Endothelial cell of umbilical vein (primary cell): ENCODE measurements around the gene OPRM1. TPM values are rescaled to one million over a fixed set of nuclear protein-coding genes. Genes with fewer than 3 reads are reported as not detected.

ENCODE experiments used
- BruUV-seq: library from RNA; stranded (reverse); fragments of 400-500 nt; replicated peaks from 2 replicates; lab custom pipeline; 2021; lab: Mats Ljungman, UMichigan
- CTCF ChIA-PET: fragments of 300-600, 350-600 bp; sonication (Branson Sonifier 250); formaldehyde crosslinking; loops from one replicate; lab custom pipeline; 2021; ENCODE audit warnings: antibody characterized with exemption, inconsistent platforms; lab: Charles Lee
- POLR2A ChIA-PET: fragments of 300-600, 350-600 bp; sonication (Branson Sonifier 250); formaldehyde crosslinking; loops from one replicate; lab custom pipeline; 2021; ENCODE audit warnings: antibody characterized with exemption, inconsistent platforms; lab: Charles Lee
- DNase-seq: peaks from one replicate; pipeline ENCODE4 v3.0.0-alpha.2; 2011; ENCODE audit warnings: low read depth, low spot score
- FAIRE-seq: peaks from 2 replicates; lab custom pipeline; 2011; peaks lifted over from hg19 to GRCh38; lab: Jason Lieb, UNC
- H2AFZ ChIP-seq: 2 replicates; pipeline ENCODE4 v1.6.0; 2012; ENCODE audit warnings: low read depth, low read length, control low read depth, inconsistent platforms
- H3K27ac ChIP-seq: 2 replicates; pipeline ENCODE4 v1.5.1; 2011; ENCODE audit warnings: low read depth, mild to moderate bottlenecking, control low read depth, low read length, moderate library complexity; ENCODE audit not compliant: insufficient read depth
- H3K27me3 ChIP-seq, 2 experiments: 2 replicates each; pipeline versions ENCODE4 v1.6.0 to v1.6.1; 2011; ENCODE audit warnings: low read length in 2 of 2, mixed read lengths in 1 of 2; ENCODE audit not compliant: control insufficient read depth in 2 of 2, insufficient read depth in 2 of 2
- H3K36me3 ChIP-seq, 2 experiments: 2 replicates in 1 of 2; 3 replicates in 1 of 2; pipeline ENCODE4 v1.5.1; 2011; ENCODE audit warnings: low read length in 2 of 2, mild to moderate bottlenecking in 1 of 2, moderate library complexity in 1 of 2; ENCODE audit not compliant: control insufficient read depth in 2 of 2, insufficient read depth in 2 of 2; ENCODE audit errors: extremely low read depth in 1 of 2
- H3K4me1 ChIP-seq: 3 replicates; pipeline ENCODE4 v1.5.1; 2011; ENCODE audit warnings: mild to moderate bottlenecking, low read length; ENCODE audit not compliant: control insufficient read depth, insufficient read depth; ENCODE audit errors: extremely low read depth
- H3K4me2 ChIP-seq: 2 replicates; pipeline ENCODE4 v1.6.1; 2011; ENCODE audit warnings: low read length, control low read depth, mixed read lengths; ENCODE audit not compliant: insufficient read depth
- H3K4me3 ChIP-seq, 3 experiments: fragments of 200-600 bp in 1 of 3; sonication (generic), shearing (Covaris generic) in 1 of 3; replicated peaks in 1 of 3; 2 replicates each; pipeline ENCODE4 v1.5.1; 2011 to 2016; ENCODE audit warnings: control low read depth in 3 of 3, low read length in 3 of 3, mild to moderate bottlenecking in 2 of 3, inconsistent platforms in 1 of 3, low read depth in 1 of 3, moderate library complexity in 1 of 3; ENCODE audit not compliant: insufficient read depth in 1 of 3
- H3K79me2 ChIP-seq: 2 replicates; pipeline ENCODE4 v1.6.0; 2012; ENCODE audit warnings: low read length, inconsistent platforms; ENCODE audit not compliant: control insufficient read depth, insufficient read depth
- H3K9ac ChIP-seq: replicated peaks from 2 replicates; pipeline ENCODE3; 2011; ENCODE audit warnings: low read length, control low read depth; ENCODE audit not compliant: insufficient read depth; ENCODE audit errors: extremely low read depth
- H3K9me1 ChIP-seq: replicated peaks from 3 replicates; pipeline ENCODE4 v1.6.0; 2011; ENCODE audit warnings: mild to moderate bottlenecking, low read length; ENCODE audit not compliant: control insufficient read depth, insufficient read depth; ENCODE audit errors: extremely low read depth
- H3K9me3 ChIP-seq: replicated peaks from 2 replicates; pipeline ENCODE4 v1.5.1; 2012; ENCODE audit warnings: low read length, inconsistent platforms; ENCODE audit not compliant: control insufficient read depth, insufficient read depth
- H4K20me1 ChIP-seq: replicated peaks from 2 replicates; pipeline ENCODE3; 2011; ENCODE audit warnings: mild to moderate bottlenecking, low read length; ENCODE audit not compliant: control insufficient read depth, insufficient read depth; ENCODE audit errors: extremely low read depth
- CTCF ChIP-seq, 2 donors: IDR thresholded peaks; 1 replicate in 1 of 2; 2 replicates in 1 of 2; pipeline ENCODE4 v1.5.1; 2011; ENCODE audit warnings: low read length in 2 of 2, mild to moderate bottlenecking in 2 of 2, moderate library complexity in 2 of 2, control low read depth in 1 of 2, inconsistent platforms in 1 of 2, low read depth in 1 of 2; ENCODE audit not compliant: insufficient read depth in 1 of 2; ENCODE audit errors: extremely low read depth in 1 of 2
- EZH2 ChIP-seq: IDR thresholded peaks from 2 replicates; pipeline ENCODE4 v1.6.1; 2012; ENCODE audit warnings: borderline replicate concordance, low read depth, mild to moderate bottlenecking, moderate library complexity, low read length, inconsistent platforms; ENCODE audit not compliant: severe bottlenecking
- FOS ChIP-seq: IDR thresholded peaks from 2 replicates; pipeline ENCODE4 v1.6.1; 2011; ENCODE audit warnings: mild to moderate bottlenecking, low read length, moderate library complexity, borderline replicate concordance; ENCODE audit not compliant: insufficient read depth
- GATA2 ChIP-seq: IDR thresholded peaks from 2 replicates; pipeline ENCODE4 v1.7.0; 2011; ENCODE audit warnings: low read depth, mild to moderate bottlenecking, moderate library complexity, mixed read lengths, low read length; ENCODE audit not compliant: insufficient read length, insufficient read depth
- JUN ChIP-seq: IDR thresholded peaks from 2 replicates; pipeline ENCODE4 v1.6.1; 2011; ENCODE audit warnings: borderline replicate concordance, low read depth; ENCODE audit not compliant: insufficient read length, insufficient read depth
- MAX ChIP-seq: IDR thresholded peaks from 2 replicates; pipeline ENCODE4 v1.6.1; 2011; ENCODE audit not compliant: insufficient read depth, insufficient read length
- MYC ChIP-seq: IDR thresholded peaks from one replicate; pipeline ENCODE4 v1.6.1; 2011; ENCODE audit warnings: mild to moderate bottlenecking, low read depth, low read length
- POLR2A ChIP-seq: IDR thresholded peaks from 2 replicates; pipeline ENCODE4 v1.6.1; 2012; ENCODE audit warnings: low read depth, mild to moderate bottlenecking, control low read depth, low read length
- POLR2AphosphoS5 ChIP-seq: IDR thresholded peaks from 2 replicates; pipeline ENCODE4 v1.6.1; 2012; ENCODE audit warnings: low read depth, mild to moderate bottlenecking, control low read depth, low read length, moderate library complexity; ENCODE audit not compliant: insufficient read depth
- dilution Hi-C: fragments of 300-500 bp; cut with MboI; formaldehyde crosslinking; loops from one replicate; pipeline ENCODE4 v1.15.0; 2019; ENCODE audit warnings: low sequenced_read_pairs; ENCODE audit not compliant: extremely low pct_ligation_motif_present
- intact Hi-C: fragments of 100-400 bp; cut with micrococcal nuclease; formaldehyde crosslinking; loops from one replicate; pipeline ENCODE4 v1.10.0; 2022
- polyA plus RNA-seq, 4 experiments: library from polyadenylated mRNA; depleted of rRNA in 3 of 4; stranded (reverse) in 3 of 4; unstranded in 1 of 4; fragments of >200 nt; gene quantifications; 2 replicates each; pipeline versions ENCODE4 v1.2.1 to v1.2.3, GENCODE V29; 2011 to 2012; ENCODE audit warnings: missing spikeins in 1 of 4
- total RNA-seq: library from RNA; stranded (reverse); gene quantifications from 2 replicates; pipeline ENCODE4 v1.2.3, GENCODE V29; 2021

Gene OPRM1
- total and polyA plus RNA-seq, 2 donors (not counting 3 experiments of a cell fraction or from before 2014, with no cell fraction given) = not detected

- no peaks in the 10 kb centered on the region for H3K27me3 ChIP-seq
- TF ChIP-seq JUN = no peak
- no peak for TF ChIP-seq EZH2
- no peak for TF ChIP-seq POLR2AphosphoS5
- no peak for TF ChIP-seq CTCF (IDR thresholded peaks at IDR 0.05; ENCODE audit: extremely low read depth in 1 of 2, insufficient read depth in 1 of 2, low read depth in 1 of 2, low read length in 2 of 2)
- TF ChIP-seq FOS = no peak
- TF ChIP-seq GATA2 = no peak
- no peak for TF ChIP-seq MAX
- TF ChIP-seq POLR2A = no peak
- no peak for TF ChIP-seq MYC
- intact Hi-C loops = no loop called here
- CTCF ChIA-PET = no interaction called here
- H3K9ac ChIP-seq = no peak overlapping the region
- H3K9me3 ChIP-seq = no peaks in the 10 kb centered on the region
- no peak overlapping the region for H3K4me2 ChIP-seq
- DNase-seq = no peak
- no peaks in the 10 kb centered on the region for H3K36me3 ChIP-seq
- H3K4me3 ChIP-seq = no peak overlapping the region
- H3K27ac ChIP-seq = no peak overlapping the region
- FAIRE-seq = no peak
- no peaks in the 10 kb centered on the region for H4K20me1 ChIP-seq
- BruUV-seq = no TSS peak
- H3K4me1 ChIP-seq = no peaks in the 10 kb centered on the region
- dilution Hi-C loops = no loop called here
- POLR2A ChIA-PET = no interaction called here
- H3K9me1 ChIP-seq = no peaks in the 10 kb centered on the region
- no peaks in the 10 kb centered on the region for H3K79me2 ChIP-seq
- no peak overlapping the region for H2AFZ ChIP-seq
These were observed 74.4 kb downstream of the OPRM1 start for GRCh38 chr6:154113392-154113791.
